Parathyroid adenoma (tissue), 2 donors: ENCODE data around the gene ARMH3.
A peak's percentile ranks its signal among the peaks of the same experiment; 100 is the strongest.
"Not testable (repeated sequence)": the region's sequence is repeated elsewhere in the genome, so short reads cannot be mapped to it uniquely, and the experiment has no call there.

Source experiments
- H2AFZ ChIP-seq: fragments of 300-600 bp; sonication (generic); one replicate; pipeline ENCODE4 v1.7.0; 2017; ENCODE audit warnings: antibody characterized with exemption, mild to moderate bottlenecking
- H3K27ac ChIP-seq: fragments of 300-600 bp; sonication (generic); one replicate; pipeline ENCODE4 v1.7.0; 2017
- H3K27me3 ChIP-seq: fragments of 300-600 bp; sonication (generic); one replicate; pipeline ENCODE4 v1.7.0; 2017; ENCODE audit warnings: low read length; ENCODE audit not compliant: control insufficient read depth, insufficient read depth
- H3K36me3 ChIP-seq: fragments of 300-600 bp; sonication (generic); one replicate; pipeline ENCODE4 v1.7.0; 2017; ENCODE audit warnings: low read length; ENCODE audit not compliant: control insufficient read depth, insufficient read depth
- H3K4me1 ChIP-seq: fragments of 300-600 bp; sonication (generic); one replicate; pipeline ENCODE4 v1.7.0; 2017; ENCODE audit warnings: control low read depth
- H3K4me2 ChIP-seq: fragments of 300-600 bp; sonication (generic); one replicate; pipeline ENCODE4 v1.7.0; 2017; ENCODE audit warnings: low read length
- H3K4me3 ChIP-seq: fragments of 300-600 bp; sonication (generic); one replicate; pipeline ENCODE4 v1.7.0; 2017; ENCODE audit warnings: low read depth, low read length
- H3K79me2 ChIP-seq: fragments of 300-600 bp; sonication (generic); one replicate; pipeline ENCODE4 v1.7.0; 2017; ENCODE audit warnings: control low read depth
- H3K9ac ChIP-seq: fragments of 300-600 bp; sonication (generic); one replicate; pipeline ENCODE4 v1.7.0; 2017; ENCODE audit warnings: mild to moderate bottlenecking
- H3K9me3 ChIP-seq: fragments of 300-600 bp; sonication (generic); one replicate; pipeline ENCODE4 v1.7.0; 2017; ENCODE audit warnings: low read length; ENCODE audit not compliant: control insufficient read depth
- TF ChIP-seq, protein P1 (sequence below): fragments of 300-600 bp; sonication (generic); IDR thresholded peaks from one replicate; pipeline ENCODE4 v1.7.0; 2017; ENCODE audit warnings: antibody characterized with exemption, mild to moderate bottlenecking
- donor health status: primary hyperparathyroidism.

Gene ARMH3

DNA sequence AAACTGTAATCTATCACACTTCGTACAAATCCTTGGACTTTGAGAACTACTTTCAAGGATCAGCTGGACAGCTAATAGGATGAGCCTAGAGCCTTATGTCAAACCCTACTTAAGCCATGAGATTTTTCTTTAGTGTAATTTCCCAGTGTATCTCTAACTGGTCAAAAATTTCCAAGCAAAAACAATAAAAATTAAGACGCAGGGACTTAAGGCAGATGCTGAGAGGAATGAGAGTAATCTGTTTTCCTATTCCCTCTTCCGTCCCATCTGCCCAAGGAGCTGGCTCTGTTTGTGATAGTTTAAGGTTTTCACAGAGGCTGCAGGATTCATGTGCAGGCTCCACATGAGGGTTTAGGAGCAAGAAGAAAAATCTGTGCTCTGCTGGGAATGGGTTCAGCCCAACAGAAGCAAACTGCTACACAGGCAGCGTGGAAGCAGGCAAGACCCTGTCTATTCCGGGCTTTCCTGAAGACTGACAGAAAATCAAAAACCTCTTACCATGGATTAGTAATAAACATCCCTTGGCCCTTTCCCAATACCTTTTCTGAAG, 62.2 kb downstream of the ARMH3 start:
- no peak overlapping the region for H3K9ac ChIP-seq
- H3K79me2 ChIP-seq = no peaks in the 10 kb centered on the region
- H3K4me3 ChIP-seq = no peak overlapping the region
- H3K4me2 ChIP-seq = no peak overlapping the region
- no peak overlapping the region for H3K27ac ChIP-seq
- H3K27me3 ChIP-seq = no peaks in the 10 kb centered on the region
- H2AFZ ChIP-seq = no peak overlapping the region
- no peaks in the 10 kb centered on the region for H3K36me3 ChIP-seq
- H3K4me1 ChIP-seq = no peaks in the 10 kb centered on the region
- TF ChIP-seq, protein P1, sequence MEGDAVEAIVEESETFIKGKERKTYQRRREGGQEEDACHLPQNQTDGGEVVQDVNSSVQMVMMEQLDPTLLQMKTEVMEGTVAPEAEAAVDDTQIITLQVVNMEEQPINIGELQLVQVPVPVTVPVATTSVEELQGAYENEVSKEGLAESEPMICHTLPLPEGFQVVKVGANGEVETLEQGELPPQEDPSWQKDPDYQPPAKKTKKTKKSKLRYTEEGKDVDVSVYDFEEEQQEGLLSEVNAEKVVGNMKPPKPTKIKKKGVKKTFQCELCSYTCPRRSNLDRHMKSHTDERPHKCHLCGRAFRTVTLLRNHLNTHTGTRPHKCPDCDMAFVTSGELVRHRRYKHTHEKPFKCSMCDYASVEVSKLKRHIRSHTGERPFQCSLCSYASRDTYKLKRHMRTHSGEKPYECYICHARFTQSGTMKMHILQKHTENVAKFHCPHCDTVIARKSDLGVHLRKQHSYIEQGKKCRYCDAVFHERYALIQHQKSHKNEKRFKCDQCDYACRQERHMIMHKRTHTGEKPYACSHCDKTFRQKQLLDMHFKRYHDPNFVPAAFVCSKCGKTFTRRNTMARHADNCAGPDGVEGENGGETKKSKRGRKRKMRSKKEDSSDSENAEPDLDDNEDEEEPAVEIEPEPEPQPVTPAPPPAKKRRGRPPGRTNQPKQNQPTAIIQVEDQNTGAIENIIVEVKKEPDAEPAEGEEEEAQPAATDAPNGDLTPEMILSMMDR = no peak
- no peaks in the 10 kb centered on the region for H3K9me3 ChIP-seq

GRCh38 chr10:101993221-101993620, 62.8 kb downstream of the ARMH3 start:
- no peak overlapping the region for H3K4me2 ChIP-seq
- H3K4me3 ChIP-seq = no peak overlapping the region
- H3K27me3 ChIP-seq = no peaks in the 10 kb centered on the region
- no peaks in the 10 kb centered on the region for H3K4me1 ChIP-seq
- H3K79me2 ChIP-seq = no peaks in the 10 kb centered on the region
- no peaks in the 10 kb centered on the region for H3K36me3 ChIP-seq
- H3K9ac ChIP-seq = no peak overlapping the region
- no peaks in the 10 kb centered on the region for H3K9me3 ChIP-seq
- TF ChIP-seq, protein P1 = no peak
- H2AFZ ChIP-seq = no peak overlapping the region
- H3K27ac ChIP-seq = no peak overlapping the region

- H3K9me3 ChIP-seq = no peaks in the 10 kb centered on the region
- no peak overlapping the region for H3K4me2 ChIP-seq
- H3K36me3 ChIP-seq = no peaks in the 10 kb centered on the region
- peaks cover 11% of the 10 kb centered on the region for H3K4me1 ChIP-seq
- TF ChIP-seq, protein P1 = no peak
- H2AFZ ChIP-seq = no peak overlapping the region
- H3K79me2 ChIP-seq = no peaks in the 10 kb centered on the region
- H3K27ac ChIP-seq = no peak overlapping the region
- no peaks in the 10 kb centered on the region for H3K27me3 ChIP-seq
- H3K9ac ChIP-seq = no peak overlapping the region
- H3K4me3 ChIP-seq = no peak overlapping the region
These were observed 68.8 kb downstream of the ARMH3 start for GRCh38 chr10:101987136-101987535.

DNA sequence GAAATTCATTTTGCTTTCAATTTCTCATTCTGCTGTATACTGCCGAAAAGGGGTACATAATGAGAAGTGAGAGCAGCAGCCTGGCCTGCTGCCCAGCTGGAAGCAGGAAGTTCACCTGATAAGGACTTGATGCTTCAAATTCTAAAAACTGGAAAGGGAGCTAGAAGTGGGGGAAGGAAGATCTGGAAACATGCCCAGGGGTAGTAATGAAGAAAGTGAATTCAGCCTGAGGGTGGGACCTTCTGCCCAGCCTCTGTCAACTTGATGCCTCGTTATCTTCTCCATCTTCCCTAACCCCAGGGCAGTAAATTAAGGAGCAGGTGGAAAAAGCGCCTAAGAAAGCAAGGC, 69.4 kb downstream of the ARMH3 start:
- TF ChIP-seq, protein P1 = no peak
- Histone ChIP-seq H3K4me1 (peaks cover 11% of the 10 kb centered on the region), H2AFZ (no peak overlapping the region), H3K36me3 (no peaks in the 10 kb centered on the region), H3K27me3 (no peaks in the 10 kb centered on the region), H3K4me2 (peak overlapping the region; percentile 10), H3K9me3 (no peaks in the 10 kb centered on the region), H3K9ac (no peak overlapping the region), H3K4me3 (no peak overlapping the region), H3K79me2 (no peaks in the 10 kb centered on the region), H3K27ac (no peak overlapping the region)

GRCh38 chr10:101980677-101981076, 75.3 kb downstream of the ARMH3 start:
- H3K36me3 ChIP-seq, H3K4me1 ChIP-seq, H3K4me3 ChIP-seq: not testable (repeated sequence)

More at GRCh38 chr10:101980677-101981076, 75.3 kb downstream of the ARMH3 start:
- H3K4me2 ChIP-seq, H3K9me3 ChIP-seq, H2AFZ ChIP-seq, H3K9ac ChIP-seq, H3K79me2 ChIP-seq, H3K27me3 ChIP-seq, H3K27ac ChIP-seq: not testable (repeated sequence)
